Subcutaneous abdominal adipose tissue (tissue), 5 donors: ENCODE measurements around the gene NAPSA.
"Not testable (repeated sequence)": the region's sequence is repeated elsewhere in the genome, so short reads cannot be mapped to it uniquely, and the experiment has no call there.

Experiments
- H3K27ac ChIP-seq: one replicate; pipeline ENCODE4 v1.7.0; 2013; ENCODE audit warnings: low read depth, mild to moderate bottlenecking, inconsistent platforms, low read length, moderate library complexity
- H3K27me3 ChIP-seq, 5 donors: one replicate each; pipeline ENCODE4 v1.7.0; 2013; ENCODE audit warnings: low read length in 5 of 5, inconsistent platforms in 1 of 5; ENCODE audit not compliant: control insufficient read depth in 5 of 5, insufficient read depth in 4 of 5
- H3K36me3 ChIP-seq, 5 donors: one replicate each; pipeline ENCODE4 v1.7.0; 2013; ENCODE audit warnings: low read length in 5 of 5; ENCODE audit not compliant: control insufficient read depth in 5 of 5, insufficient read depth in 5 of 5
- H3K4me1 ChIP-seq, 5 donors: one replicate each; pipeline ENCODE4 v1.7.0; 2013; ENCODE audit warnings: low read length in 5 of 5, mild to moderate bottlenecking in 3 of 5, moderate library complexity in 1 of 5; ENCODE audit not compliant: control insufficient read depth in 5 of 5, insufficient read depth in 5 of 5
- H3K4me3 ChIP-seq, 5 donors: one replicate each; pipeline ENCODE4 v1.7.0; 2013; ENCODE audit warnings: low read length in 5 of 5, low read depth in 1 of 5
- H3K9ac ChIP-seq, 5 donors: one replicate each; pipeline ENCODE4 v1.7.0; 2013; ENCODE audit warnings: low read length in 5 of 5, mild to moderate bottlenecking in 4 of 5, moderate library complexity in 3 of 5
- H3K9me3 ChIP-seq, 5 donors: one replicate each; pipeline ENCODE4 v1.7.0; 2013; ENCODE audit warnings: low read length in 5 of 5; ENCODE audit not compliant: control insufficient read depth in 5 of 5
- donor health status: healthy.
- donor health status: healthy.
- donor health status: healthy.
- donor health status: healthy.
- donor health status: healthy.

NAPSA gene

DNA sequence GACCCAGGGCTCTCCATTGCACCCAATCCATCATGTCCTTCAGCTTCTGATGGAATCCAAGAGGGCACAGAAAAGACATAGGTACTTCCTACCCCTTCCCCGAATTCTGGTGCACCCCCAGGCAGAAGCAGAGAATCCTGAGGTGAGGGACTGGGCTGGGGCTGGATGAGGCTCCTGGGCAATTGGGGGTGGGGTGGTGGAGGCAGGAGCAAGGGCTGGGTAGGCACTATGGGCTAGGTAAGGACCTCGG lies 33.5 kb downstream of the NAPSA start:
- Histone ChIP-seq H3K27ac (no peak overlapping the region), H3K9ac (no peak overlapping the region), H3K4me3 (peak overlapping the region in 1 of 5 donors; percentile 5), H3K9me3 (no peaks in the 10 kb centered on the region), H3K27me3 (peaks cover 22 to 49% (median 39%) of the 10 kb centered on the region in 5 donors), H3K4me1 (peaks cover 3 to 55% (median 33%) of the 10 kb centered on the region in 5 donors), H3K36me3 (no peaks in the 10 kb centered on the region)

DNA sequence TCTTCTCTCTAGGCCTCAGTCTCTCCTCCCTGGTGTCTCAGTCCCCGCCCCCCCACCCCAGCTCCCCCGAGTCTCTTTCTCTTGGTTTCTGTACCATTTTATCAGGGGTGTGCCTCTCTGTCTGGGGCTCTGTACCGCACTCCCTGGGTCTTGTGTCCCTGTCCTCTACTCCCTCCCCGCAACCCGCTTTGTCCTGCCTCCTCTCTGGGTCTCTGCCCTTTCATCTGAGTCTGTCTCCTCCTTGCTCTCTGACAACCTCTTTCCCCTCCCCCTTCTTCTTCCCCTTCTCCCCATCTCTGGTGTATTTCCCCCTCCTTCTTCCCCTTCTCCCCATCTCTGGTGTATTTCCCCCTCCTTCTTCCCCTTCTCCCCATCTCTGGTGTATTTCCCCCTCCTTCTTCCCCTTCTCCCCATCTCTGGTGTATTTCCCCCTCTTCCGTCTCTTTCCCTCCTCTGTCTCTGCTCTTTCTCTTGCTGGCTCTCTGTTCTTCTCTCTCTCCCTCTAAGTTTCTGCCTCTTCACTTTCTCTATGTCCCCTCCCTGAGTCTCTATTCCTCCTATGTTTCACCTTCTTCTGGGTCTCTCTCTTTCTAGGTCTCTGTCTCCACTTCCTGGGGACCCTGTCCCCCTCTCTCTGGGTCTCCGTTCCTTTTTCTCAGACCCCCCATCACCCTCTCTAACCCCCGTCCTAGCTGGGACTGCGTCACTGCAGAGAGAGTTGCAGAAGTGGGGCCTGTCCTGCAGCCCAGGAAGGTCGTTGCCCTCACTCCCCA lies 34.0 kb downstream of the NAPSA start:
- Histone ChIP-seq H3K9ac (no peak overlapping the region), H3K27ac (no peak overlapping the region), H3K27me3 (peaks cover 23 to 50% (median 40%) of the 10 kb centered on the region in 5 donors)

DNA sequence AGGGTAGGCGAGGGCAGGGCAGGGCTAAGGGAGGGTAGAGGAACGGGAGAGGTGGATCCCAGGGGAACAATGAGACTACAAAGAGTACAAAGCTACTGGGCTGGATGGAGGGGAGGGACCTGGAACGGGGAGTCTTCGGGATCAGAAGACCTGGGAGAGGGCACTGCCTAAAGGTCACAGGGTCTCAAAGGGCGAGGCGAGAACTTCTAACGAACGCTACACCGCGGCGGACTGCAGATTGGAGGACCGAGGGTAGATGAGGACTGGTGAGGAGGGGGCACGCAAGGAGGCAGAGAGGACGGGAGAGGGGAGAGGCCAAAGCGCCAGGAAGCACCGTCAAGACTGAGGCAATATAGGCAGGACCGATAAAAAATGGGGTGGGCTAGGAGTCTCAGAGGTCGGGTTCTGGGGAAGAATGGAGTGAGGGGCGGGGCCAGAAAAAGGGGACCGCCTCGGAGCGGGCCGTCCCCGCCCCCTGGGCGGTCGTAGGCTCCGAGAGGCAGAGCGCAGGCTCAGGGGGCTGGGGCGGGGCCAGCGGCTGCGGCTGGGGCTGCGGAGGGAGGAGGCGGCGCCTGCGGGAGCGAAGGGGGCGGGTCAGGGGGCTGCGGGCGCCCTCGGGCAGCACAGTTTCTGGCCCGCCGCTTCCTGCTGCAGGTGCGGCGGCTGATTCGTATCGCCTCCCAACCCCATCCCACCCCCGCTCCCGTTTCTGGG lies 34.9 kb downstream of the NAPSA start:
- Histone ChIP-seq H3K27me3 (peaks cover 23 to 52% (median 44%) of the 10 kb centered on the region in 5 donors), H3K36me3 (no peaks in the 10 kb centered on the region), H3K9me3 (no peaks in the 10 kb centered on the region), H3K9ac (no peak overlapping the region), H3K4me1 (peaks cover 0 to 66% (median 42%) of the 10 kb centered on the region in 5 donors), H3K4me3 (peak overlapping the region; percentile 22 to 60 (median 48)), H3K27ac (no peak overlapping the region)

More for the DNA sequence above, 34.0 kb downstream of the NAPSA start:
- H3K36me3 ChIP-seq = no peaks in the 10 kb centered on the region
- H3K4me1 ChIP-seq = peaks cover under 1 to 57% (median 35%) of the 10 kb centered on the region in 5 donors
- H3K4me3 ChIP-seq = peak overlapping the region in 2 of 5 donors; percentile 42 to 60
- no peaks in the 10 kb centered on the region for H3K9me3 ChIP-seq

DNA sequence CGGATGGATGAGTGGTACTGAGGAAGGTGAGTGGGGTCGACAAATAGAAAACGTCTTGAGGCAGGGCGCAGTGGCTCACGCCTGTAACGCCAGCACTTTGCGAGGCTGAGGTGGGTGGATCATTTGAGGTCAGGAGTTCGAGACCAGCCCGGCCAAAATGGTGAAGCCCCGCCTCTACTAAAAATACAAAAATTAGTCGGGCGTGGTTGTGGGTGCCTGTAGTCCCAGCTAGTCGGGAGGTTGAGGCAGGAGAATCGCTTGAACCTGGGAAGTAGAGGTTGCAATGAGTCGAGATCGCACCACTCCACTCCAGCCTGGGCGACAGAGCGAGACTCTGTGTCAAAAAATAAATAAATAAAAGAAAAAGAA lies 35.5 kb downstream of the NAPSA start:
- Histone ChIP-seq H3K4me1 (peaks cover 0 to 68% (median 43%) of the 10 kb centered on the region in 5 donors), H3K4me3 (peak overlapping the region in 4 of 5 donors; percentile 34 to 68 (median 52)), H3K27me3 (peaks cover 23 to 52% (median 44%) of the 10 kb centered on the region in 5 donors)
- H3K27ac ChIP-seq, H3K36me3 ChIP-seq, H3K9me3 ChIP-seq, H3K9ac ChIP-seq: not testable (repeated sequence)

DNA sequence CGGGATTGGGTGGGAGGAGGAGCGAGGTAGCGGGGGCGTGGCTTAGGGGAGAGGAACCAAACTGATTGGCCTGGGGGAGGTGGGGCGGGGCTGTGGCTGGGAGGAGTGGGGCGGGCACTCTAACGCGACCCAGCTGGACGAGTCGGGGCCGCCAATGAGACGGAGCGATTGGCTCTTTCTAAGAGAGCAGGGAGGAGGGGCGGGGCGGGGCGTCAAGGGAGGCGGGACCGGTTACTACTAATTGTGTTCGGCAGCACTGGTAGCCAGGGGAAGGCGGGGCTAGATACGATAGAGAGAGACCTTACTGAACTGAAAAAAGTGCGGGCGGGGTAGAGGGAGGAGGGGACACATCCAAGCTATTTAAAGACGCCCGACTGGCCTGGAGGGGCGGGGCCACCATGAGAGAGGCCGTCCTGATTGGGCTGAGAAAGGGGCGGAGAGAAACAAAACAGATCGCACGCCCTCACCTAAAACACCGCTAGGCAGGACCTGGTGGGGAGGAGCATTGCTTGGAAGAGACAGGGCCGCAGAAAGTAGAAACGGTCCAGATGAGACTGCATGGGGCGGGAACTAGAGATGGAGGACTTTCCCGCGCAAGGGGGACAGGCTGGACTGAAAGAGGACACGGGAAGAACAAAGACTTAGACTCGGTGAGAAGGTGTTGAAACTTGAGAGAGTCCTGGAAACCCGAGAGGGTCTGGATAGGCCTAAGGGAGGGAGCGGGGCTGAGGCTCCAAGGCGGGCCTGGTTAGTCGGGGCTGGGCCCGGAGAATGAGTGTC lies 36.1 kb downstream of the NAPSA start, which contains the start of gene KCNC3:
KCNC3 (minus strand) TSS at position 232 of the 780 bp plus-strand sequence. CDS start 295 bp downstream, outside the sequence.
- Histone ChIP-seq H3K9ac (no peak within 1 kb of the TSS), H3K4me3 (peak within 1 kb of the TSS; percentile 34 to 68 (median 48)), H3K4me1 (peaks cover 0 to 68% (median 43%) of the 10 kb centered on the region in 5 donors), H3K36me3 (no peaks in the 10 kb centered on the region), H3K9me3 (no peaks in the 10 kb centered on the region), H3K27me3 (peaks cover 23 to 52% (median 44%) of the 10 kb centered on the region in 5 donors), H3K27ac (no peak within 1 kb of the TSS)

DNA sequence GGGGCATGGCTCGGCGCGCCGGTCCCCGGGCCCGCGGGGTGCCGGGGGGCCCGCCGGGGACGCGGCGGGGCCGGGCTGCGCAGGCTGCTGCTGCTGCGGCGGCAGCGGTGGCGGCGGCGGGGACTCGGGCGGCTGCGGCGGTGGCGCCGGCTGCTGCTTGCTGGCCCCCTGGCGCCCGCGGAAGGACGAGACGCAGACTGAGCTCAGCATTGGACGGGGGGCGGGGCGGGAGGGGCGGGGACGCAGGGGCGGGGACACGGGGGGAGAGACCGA lies 36.6 kb downstream of the NAPSA start:
- Histone ChIP-seq H3K9me3 (no peaks in the 10 kb centered on the region), H3K27me3 (peaks cover 23 to 49% (median 44%) of the 10 kb centered on the region in 5 donors), H3K4me3 (peak overlapping the region in 3 of 5 donors; percentile 34 to 57 (median 47)), H3K27ac (no peak overlapping the region), H3K36me3 (no peaks in the 10 kb centered on the region), H3K9ac (no peak overlapping the region), H3K4me1 (peaks cover 0 to 63% (median 39%) of the 10 kb centered on the region in 5 donors)

DNA sequence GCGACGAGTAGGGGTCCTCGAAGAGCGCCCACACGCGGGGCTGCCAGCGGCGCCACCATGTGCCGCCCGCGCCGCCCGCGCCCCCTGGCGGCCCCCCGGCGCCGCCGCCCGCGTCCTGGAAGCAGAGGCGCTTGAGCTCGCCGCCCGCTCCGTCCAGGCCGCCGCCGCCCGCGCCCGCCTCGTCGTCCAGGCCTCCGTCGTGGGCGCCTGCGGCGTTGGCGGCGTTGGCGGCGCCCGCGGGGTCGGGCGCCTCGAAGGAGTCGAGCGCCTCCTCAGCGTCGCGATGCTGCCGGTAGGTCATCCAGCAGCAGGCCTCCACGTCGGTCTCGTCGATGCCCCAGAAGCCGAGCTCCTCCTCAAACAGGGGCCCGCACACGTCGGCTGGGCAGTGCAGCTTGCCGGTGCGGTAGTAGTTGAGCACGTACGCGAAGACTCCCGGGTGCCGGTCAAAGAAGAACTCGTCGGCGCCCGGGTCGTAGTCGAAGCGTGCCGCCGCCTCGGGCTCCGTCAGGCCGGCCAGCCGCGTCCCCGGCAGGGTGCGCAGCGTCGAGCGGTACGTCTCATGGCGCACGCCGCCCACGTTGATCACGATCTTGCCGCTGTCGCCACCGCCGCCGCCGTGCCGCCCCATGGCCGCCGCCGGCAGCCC lies 37.1 kb downstream of the NAPSA start:
- Histone ChIP-seq H3K36me3 (no peaks in the 10 kb centered on the region), H3K27ac (no peak overlapping the region), H3K9ac (no peak overlapping the region), H3K4me1 (peaks cover 0 to 58% (median 35%) of the 10 kb centered on the region in 5 donors), H3K4me3 (peak overlapping the region in 3 of 5 donors; percentile 34 to 57 (median 47)), H3K9me3 (no peaks in the 10 kb centered on the region), H3K27me3 (peaks cover 23 to 44% (median 41%) of the 10 kb centered on the region in 5 donors)

DNA sequence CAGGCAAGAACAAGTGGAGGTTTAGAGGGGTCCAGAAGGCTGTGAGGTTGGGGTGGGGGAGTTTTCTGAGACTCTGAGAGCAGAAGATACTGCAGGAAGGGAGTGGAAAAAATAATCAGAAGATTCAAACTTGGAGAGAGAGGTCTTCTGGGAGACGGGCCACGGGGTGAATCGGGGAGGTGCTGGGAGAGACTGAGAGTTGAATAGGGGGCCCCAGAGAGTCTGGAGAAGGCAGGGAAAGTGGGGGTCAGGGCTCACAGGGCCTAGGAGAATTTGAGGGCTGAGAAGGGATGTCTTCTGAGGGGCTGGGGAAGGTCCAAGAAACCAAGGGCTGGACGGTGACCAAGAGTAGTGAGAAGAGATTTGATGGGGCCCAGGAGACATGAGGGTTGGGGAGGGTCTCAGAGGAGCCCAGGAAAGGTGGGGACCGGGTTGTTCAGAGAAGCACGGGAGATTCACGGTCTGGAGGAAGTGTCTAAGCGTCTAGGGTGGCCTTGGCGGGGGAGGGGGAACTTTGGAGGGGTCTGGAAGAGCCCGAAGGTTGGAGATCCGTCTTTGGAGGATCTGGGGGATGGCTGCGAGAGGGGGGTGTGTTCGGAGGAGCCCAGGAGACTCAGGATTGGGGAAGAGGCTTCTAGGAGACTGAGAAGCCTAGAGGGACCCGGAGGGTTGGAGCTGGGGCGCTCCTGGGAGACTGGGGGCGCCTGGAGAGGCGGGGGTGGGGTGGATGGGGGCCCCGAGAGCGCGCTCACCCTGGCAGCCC lies 37.8 kb downstream of the NAPSA start:
- Histone ChIP-seq H3K9ac (no peak overlapping the region), H3K27me3 (peaks cover 20 to 40% (median 36%) of the 10 kb centered on the region in 5 donors), H3K4me1 (peaks cover 0 to 53% (median 30%) of the 10 kb centered on the region in 5 donors), H3K9me3 (no peaks in the 10 kb centered on the region), H3K27ac (no peak overlapping the region), H3K4me3 (no peak overlapping the region), H3K36me3 (no peaks in the 10 kb centered on the region)

DNA sequence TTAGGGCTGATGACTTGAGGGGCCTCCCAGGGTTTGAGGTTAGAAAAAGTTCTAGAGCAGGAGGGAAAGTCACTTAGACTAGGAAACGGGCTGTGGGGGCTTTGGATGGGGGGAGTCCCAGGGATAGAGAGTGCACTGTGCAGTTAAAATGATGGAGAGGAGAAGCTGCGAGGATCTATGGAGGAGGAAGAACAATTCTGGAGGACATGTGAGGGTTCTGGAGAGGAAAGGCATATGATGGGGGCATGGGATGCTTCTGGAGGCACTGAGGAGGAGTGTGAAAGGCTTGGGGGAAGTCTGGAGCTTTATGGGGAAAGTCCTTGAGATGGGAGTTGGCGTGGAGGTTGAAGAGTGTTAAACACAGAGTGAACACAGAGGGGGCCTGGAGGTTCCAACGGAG lies 38.4 kb downstream of the NAPSA start:
- H3K27ac ChIP-seq = no peak overlapping the region
- H3K36me3 ChIP-seq = no peaks in the 10 kb centered on the region
- peaks cover 0 to 48% (median 30%) of the 10 kb centered on the region in 5 donors for H3K4me1 ChIP-seq
- H3K9me3 ChIP-seq = no peaks in the 10 kb centered on the region
- H3K27me3 ChIP-seq = peaks cover 14 to 34% (median 30%) of the 10 kb centered on the region in 5 donors
- H3K9ac ChIP-seq = no peak overlapping the region
- no peak overlapping the region for H3K4me3 ChIP-seq
